Suprapubic skin (tissue), 3 donors: ENCODE measurements around the gene TNFRSF19.

Experiments used
- CTCF ChIP-seq, 2 donors: fragments of 200-600 bp in 1 of 2; fragments of 450-650 bp in 1 of 2; sonication (generic) in 1 of 2; IDR thresholded peaks; one replicate each; pipeline ENCODE4 v1.5.1; 2016 to 2019; ENCODE audit warnings: antibody characterized with exemption in 2 of 2, mild to moderate bottlenecking in 1 of 2, moderate library complexity in 1 of 2
- POLR2A ChIP-seq, 2 donors: fragments of 450-650 bp; IDR thresholded peaks; one replicate each; pipeline ENCODE4 v1.6.1; 2017; ENCODE audit warnings: antibody characterized with exemption in 2 of 2, mild to moderate bottlenecking in 2 of 2, moderate library complexity in 2 of 2

GRCh38 chr13:23629566-23630272 lies 59.5 kb downstream of the TNFRSF19 start:
- no peak for TF ChIP-seq CTCF (IDR thresholded peaks at IDR 0.05)
- TF ChIP-seq POLR2A (IDR thresholded peaks at IDR 0.05), result no peak
